ENCODE data around the gene GNG12. TPM values are rescaled to one million over a fixed set of nuclear protein-coding genes. Genes with fewer than 3 reads are reported as not detected.

The GNG12 gene
- total RNA-seq, 1 donor from 2014 or later: 71.5 TPM

GRCh38 chr1:67677408-67677807, 155.9 kb downstream of the GNG12 start:
- no peaks in the 10 kb centered on the region for H3K27me3 ChIP-seq
- H3K27ac ChIP-seq: no peak overlapping the region
- no peaks in the 10 kb centered on the region for H3K36me3 ChIP-seq
- intact Hi-C loops (cut with DNase I): no loop called here
- no peak for DNase-seq (ENCODE audit: extremely low spot score in 2 of 2)
- H3K9me3 ChIP-seq: no peaks in the 10 kb centered on the region
- H3K4me3 ChIP-seq: no peak overlapping the region
- TF ChIP-seq CTCF (IDR thresholded peaks at IDR 0.05): no peak
- peaks cover 11% of the 10 kb centered on the region for H3K4me1 ChIP-seq

GRCh38 chr1:67676946-67677345, 156.3 kb downstream of the GNG12 start:
- no peak overlapping the region for H3K4me3 ChIP-seq
- intact Hi-C loops (cut with DNase I): no loop called here
- H3K27me3 ChIP-seq: no peaks in the 10 kb centered on the region
- no peak for DNase-seq (ENCODE audit: extremely low spot score in 2 of 2)
- no peaks in the 10 kb centered on the region for H3K36me3 ChIP-seq
- no peaks in the 10 kb centered on the region for H3K9me3 ChIP-seq
- TF ChIP-seq POLR2A (IDR thresholded peaks at IDR 0.05): no peak
- no peak for TF ChIP-seq CTCF (IDR thresholded peaks at IDR 0.05)
- no peak for TF ChIP-seq POLR2AphosphoS5 (IDR thresholded peaks at IDR 0.05; ENCODE audit: insufficient read depth in 1 of 2, low read depth in 1 of 2)
- H3K4me1 ChIP-seq: peaks cover 11% of the 10 kb centered on the region
- H3K27ac ChIP-seq: no peak overlapping the region

- DNase-seq (ENCODE audit: extremely low spot score in 2 of 2): no peak
- H3K4me1 ChIP-seq: peaks cover 11% of the 10 kb centered on the region
- H3K27me3 ChIP-seq: no peaks in the 10 kb centered on the region
- no peak overlapping the region for H3K4me3 ChIP-seq
- H3K9me3 ChIP-seq: no peaks in the 10 kb centered on the region
- H3K27ac ChIP-seq: no peak overlapping the region
- TF ChIP-seq POLR2AphosphoS5 (IDR thresholded peaks at IDR 0.05; ENCODE audit: insufficient read depth in 1 of 2, low read depth in 1 of 2): no peak
- TF ChIP-seq CTCF (IDR thresholded peaks at IDR 0.05): no peak
- no peak for TF ChIP-seq POLR2A (IDR thresholded peaks at IDR 0.05)
- intact Hi-C loops (cut with DNase I): no loop called here
- H3K36me3 ChIP-seq: no peaks in the 10 kb centered on the region
These were observed 157.0 kb downstream of the GNG12 start for GRCh38 chr1:67676287-67676686.

- no peak overlapping the region for H3K27ac ChIP-seq
- intact Hi-C loops (cut with DNase I): no loop called here
These were observed 157.5 kb downstream of the GNG12 start for GRCh38 chr1:67675800-67676199.

More at GRCh38 chr1:67675800-67676199, 157.5 kb downstream of the GNG12 start:
- no peaks in the 10 kb centered on the region for H3K9me3 ChIP-seq
- H3K27me3 ChIP-seq: no peaks in the 10 kb centered on the region
- no peaks in the 10 kb centered on the region for H3K36me3 ChIP-seq
- no peak overlapping the region for H3K4me3 ChIP-seq
- DNase-seq (ENCODE audit: extremely low spot score in 2 of 2): no peak
- peaks cover 11% of the 10 kb centered on the region for H3K4me1 ChIP-seq
- TF ChIP-seq POLR2A (IDR thresholded peaks at IDR 0.05) (no peak), POLR2AphosphoS5 (IDR thresholded peaks at IDR 0.05; ENCODE audit: insufficient read depth in 1 of 2, low read depth in 1 of 2) (no peak), CTCF (IDR thresholded peaks at IDR 0.05) (no peak)
